HuH-7.5 (cell line): Measurements from ENCODE around the gene COMMD1.
"Not testable (repeated sequence)": the region's sequence is repeated elsewhere in the genome, so short reads cannot be mapped to it uniquely, and the experiment has no call there.

Experiments used
- DNase-seq: peaks from one replicate; pipeline ENCODE4 v3.0.0; 2011; ENCODE audit warnings: low spot score

COMMD1 gene

GRCh38 chr2:61924895-61925663 lies 19.6 kb downstream of the COMMD1 start:
- no peak for DNase-seq

DNA sequence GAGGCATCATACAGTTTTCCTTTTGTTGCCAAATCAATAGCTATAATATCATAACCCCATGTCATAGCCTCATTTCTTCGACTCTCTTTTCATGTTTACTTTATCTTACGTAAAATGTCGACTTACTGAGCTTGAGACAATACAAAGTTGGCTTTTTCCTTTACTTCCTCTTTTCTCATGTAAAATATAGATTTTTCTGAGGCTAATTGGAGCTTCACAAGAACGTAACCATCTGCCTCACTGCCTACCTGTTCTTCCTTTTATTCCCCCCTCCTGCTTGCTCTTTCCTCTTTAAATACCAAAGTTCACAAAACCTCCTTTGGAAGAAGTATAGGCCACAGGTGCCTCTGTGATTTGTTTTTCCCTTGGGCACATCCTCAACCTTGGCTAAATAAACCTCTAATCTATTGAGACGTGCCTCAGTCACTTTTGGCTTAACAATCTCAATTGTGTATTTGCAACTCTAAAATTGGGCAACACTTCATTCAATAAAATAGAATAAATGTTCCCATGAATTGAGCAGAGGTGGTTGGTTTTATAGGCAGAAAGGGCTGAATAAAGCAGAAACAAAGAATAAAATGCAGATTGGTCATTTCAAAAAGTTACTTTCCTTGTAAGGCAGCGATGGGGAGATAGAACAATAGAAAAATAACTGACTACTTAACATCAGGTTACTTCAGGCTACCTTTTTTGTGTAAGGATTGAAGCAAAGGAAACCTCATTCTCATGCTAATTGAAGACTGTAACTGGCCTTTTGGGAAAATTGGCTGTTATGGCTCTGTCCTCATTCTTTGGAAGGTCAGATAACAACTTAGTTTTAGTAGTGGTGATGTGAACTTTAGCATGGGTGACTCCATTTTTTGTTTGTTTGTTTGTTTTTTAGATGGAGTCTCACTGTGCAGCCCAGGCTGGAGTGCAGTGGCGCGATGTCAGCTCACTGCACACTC lies 21.3 kb downstream of the COMMD1 start:
- no peak for DNase-seq

DNA sequence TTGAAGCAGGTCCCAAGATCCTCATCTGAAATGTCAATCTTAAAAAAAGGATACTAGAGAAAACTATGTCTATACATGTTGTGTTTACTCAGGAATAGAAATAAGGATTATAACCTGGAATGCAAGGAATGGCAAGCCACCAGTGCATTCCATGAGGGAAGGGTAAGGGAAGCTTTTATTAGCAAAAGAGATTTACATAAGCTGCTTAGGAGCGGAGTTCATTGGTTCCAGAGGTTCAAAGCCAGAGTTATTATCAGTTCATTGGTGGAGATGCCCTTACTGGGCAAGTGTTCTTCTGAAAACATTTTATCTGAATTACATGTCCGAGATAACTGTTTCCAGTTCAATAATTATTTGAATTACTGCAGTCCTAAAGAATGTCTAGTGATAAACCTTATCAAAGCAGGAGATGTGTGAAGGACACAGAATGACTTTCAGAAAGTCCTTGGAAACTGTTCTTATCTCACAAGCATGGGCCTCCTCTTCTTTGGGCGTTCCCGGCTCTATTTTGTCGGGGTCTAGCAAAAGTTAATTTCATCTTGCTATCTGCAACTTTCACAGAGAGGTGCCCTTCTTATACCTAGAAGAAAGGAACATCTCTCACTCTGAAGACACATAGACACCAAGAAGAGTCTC lies 23.5 kb downstream of the COMMD1 start:
- no peak for DNase-seq

GRCh38 chr2:61937098-61937497 lies 31.6 kb downstream of the COMMD1 start:
- no peak for DNase-seq

GRCh38 chr2:61937886-61938285 lies 32.4 kb downstream of the COMMD1 start:
- DNase-seq: no peak

- DNase-seq: no peak
Observed at GRCh38 chr2:61938511-61938910, 33.0 kb downstream of the COMMD1 start.

DNA sequence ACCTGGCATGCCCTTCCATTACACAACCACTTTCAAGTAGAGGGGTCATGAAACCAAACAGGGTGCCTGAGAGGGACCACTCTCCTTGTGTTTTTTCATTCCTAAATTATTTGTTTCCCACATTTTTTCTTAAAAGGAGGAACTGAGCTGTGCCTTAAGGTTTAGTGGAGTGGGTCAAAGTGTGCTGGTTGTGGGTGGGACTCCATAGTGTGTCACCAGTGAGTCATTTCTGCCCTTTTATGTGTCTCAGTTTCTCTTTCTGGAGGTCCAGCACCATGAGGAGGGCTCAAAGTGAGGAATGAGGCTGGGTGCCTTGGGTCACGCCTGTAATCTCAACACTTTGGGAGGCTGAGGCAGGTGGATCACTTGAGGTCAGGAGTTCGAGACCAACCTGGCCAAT lies 37.8 kb downstream of the COMMD1 start:
- no peak for DNase-seq

DNA sequence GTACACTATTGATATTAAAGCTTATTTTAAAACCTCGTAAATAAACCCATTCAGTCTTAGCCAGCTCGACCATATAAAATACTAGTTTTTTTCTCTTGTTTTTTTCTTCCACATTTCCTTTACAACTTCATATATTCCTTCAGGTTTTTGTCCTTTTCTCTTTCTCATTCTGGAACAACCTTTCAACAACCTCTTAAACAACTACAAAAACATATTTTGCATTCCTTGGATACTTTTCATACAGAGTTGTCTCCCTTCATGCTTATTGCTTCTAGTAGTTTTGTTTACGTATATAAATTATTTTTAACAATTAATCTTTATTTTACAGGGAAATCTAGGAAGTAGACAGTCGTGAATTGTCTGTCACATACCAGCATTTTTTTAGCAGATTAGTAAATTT lies 41.2 kb downstream of the COMMD1 start:
- no peak for DNase-seq

DNA sequence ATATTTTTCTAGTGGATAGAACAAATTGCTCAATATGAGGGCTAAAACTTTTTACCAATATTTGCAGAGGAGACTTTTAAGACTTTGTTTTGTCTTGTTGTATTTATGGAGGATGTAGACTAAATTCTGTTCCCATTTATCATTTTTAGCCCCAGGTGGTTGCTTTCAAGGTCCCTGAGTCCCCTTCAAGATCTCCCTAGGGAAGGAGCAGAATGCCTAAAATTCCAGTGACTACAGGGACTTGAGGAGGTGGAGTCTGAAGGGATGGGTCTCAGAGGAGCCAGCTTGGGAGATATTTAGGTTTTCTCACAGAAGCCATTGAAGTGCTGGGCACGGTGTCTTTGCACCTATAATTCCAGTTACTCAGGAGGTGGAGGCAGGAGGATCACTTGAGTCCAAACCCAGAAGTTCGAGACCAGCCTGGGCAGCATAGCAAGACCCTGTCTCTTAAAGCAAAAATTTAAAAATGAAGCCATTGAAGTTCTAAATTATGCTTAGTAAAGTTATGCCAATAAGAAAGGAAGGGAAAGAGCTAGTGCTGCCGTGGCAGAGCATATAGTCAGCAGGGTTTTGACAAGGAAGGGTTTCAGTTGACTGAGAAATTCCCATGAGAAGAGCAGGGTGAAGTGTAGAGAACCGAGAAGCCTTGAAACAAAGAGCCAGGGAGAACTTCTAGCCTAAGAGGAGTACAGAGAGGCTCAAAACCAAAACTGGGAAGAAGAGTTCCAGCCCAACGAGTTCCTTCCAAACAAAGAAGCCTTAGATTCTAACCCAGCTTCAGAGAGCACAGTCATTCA lies 43.4 kb downstream of the COMMD1 start:
- no peak for DNase-seq

DNA sequence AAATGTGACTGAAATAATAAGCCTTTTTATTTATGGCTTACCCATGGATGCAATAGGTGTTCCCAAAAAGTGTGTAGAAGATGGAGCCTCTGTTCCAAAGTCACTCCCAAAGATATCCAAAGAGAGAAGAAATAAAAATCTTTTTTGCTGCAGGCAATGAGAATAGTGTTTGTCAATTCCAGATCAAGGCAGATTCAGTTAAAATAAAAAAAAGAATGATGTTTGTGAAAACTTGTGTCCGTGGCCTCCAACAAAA lies 43.9 kb downstream of the COMMD1 start:
- DNase-seq: no peak

DNA sequence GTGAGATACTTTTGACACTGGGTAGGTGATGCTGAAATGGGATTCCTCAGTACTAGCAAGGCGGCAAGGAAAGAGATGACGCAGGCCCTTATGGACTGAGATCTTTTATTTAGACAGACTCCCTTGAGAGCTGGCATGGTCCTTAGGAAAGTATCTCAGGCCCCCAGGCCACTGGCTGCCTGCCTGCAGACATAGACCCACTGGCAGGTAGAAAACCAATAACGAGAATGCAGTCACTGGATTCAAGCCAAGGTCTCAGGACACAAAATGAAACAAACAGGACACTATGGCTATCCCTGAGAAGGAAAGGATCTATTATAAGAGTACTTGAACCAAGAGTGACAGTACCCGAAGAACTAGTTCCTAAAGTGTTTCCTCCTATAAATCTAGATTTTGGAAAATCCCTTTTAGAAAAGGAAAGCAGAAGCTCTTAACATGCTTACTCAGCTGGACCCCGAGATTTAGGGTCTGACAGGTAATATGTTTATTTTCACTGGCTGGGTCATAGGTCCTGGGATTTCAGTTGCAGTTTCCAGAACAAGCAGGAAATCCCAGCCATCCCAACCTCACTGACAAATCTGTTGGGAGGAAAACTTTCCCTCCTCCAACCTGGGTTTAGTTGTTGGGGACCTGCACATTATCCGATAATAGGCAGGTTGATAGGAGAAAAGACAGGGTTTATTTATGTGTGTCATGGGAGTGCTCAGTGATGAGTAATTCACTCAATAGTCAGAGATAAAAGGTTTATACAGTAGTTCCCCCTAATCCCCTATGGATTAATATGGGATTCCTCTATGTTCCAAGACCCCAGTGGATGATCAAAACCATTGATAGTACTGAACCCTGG lies 44.5 kb downstream of the COMMD1 start:
- no peak for DNase-seq

- no peak for DNase-seq
Observed at GRCh38 chr2:61950571-61951315, 45.3 kb downstream of the COMMD1 start.

DNA sequence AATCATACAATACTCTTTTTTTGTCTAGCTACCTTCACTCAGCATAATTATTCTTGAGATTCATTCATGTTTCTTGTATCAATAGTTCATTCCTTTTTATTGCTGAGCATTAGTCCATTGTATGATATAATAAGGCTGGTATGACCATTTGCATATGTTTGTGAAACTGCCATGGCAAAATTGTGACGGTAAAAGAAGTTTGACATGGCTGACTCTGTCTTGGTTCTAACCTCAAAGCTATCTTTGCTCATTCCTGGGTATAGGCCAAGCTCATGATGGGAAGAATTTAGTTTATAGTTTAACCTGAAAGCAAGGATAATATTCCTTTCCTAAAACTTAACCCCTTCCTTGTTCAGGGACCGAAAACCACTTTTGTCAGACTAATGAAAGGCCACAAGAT lies 46.4 kb downstream of the COMMD1 start:
- no peak for DNase-seq

GRCh38 chr2:61952288-61952687 lies 46.8 kb downstream of the COMMD1 start:
- DNase-seq: no peak

DNA sequence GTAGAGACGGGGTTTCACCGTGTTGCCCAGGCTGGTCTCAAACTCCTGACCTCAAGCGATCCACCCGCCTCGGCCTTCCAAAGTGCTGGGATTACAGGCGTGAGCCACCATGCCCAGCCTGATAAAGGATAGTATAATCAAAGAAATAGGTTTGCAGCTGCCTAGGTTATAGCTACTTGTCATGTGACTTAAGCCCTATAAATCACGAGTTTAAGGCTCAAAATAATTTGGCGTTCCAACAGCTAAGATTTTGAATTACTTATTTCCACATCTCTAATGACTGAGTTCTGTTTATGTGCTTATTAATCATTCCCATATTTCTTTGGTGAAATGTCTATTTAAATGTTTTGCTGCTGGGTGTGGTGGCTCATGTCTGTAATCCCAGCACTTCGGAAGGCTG lies 49.4 kb downstream of the COMMD1 start:
- DNase-seq: not testable (repeated sequence)

GRCh38 chr2:61959381-61960293 lies 54.2 kb downstream of the COMMD1 start:
- no peak for DNase-seq

GRCh38 chr2:61961231-61961901 lies 55.9 kb downstream of the COMMD1 start:
- DNase-seq: no peak

- no peak for DNase-seq
Observed at GRCh38 chr2:61962095-61962984, 56.9 kb downstream of the COMMD1 start.
